Fibroblast of lung (primary cell): ENCODE results near the gene MAPKAPK2. TPM values are rescaled to one million over a fixed set of nuclear protein-coding genes. Genes with fewer than 3 reads are reported as not detected.
"Not testable (repeated sequence)": the region's sequence is repeated elsewhere in the genome, so short reads cannot be mapped to it uniquely, and the experiment has no call there.

Experiments used
- DNase-seq, 2 donors: peaks; one replicate each; pipeline versions ENCODE4 v3.0.0 to v3.0.0-alpha.2; 2010; ENCODE audit warnings: low read depth in 2 of 2
- H2AFZ ChIP-seq: 2 replicates; pipeline ENCODE4 v1.5.1; 2012; ENCODE audit warnings: low read length, control low read depth, inconsistent platforms
- H3K27ac ChIP-seq: 2 replicates; pipeline ENCODE4 v1.5.1; 2011; ENCODE audit warnings: low read length, control low read depth; ENCODE audit not compliant: insufficient read depth
- H3K27me3 ChIP-seq: 2 replicates; pipeline ENCODE4 v1.5.1; 2011; ENCODE audit warnings: mild to moderate bottlenecking, low read length; ENCODE audit not compliant: control insufficient read depth, insufficient read depth
- H3K36me3 ChIP-seq: 2 replicates; pipeline ENCODE4 v1.5.1; 2011; ENCODE audit warnings: low read length; ENCODE audit not compliant: control insufficient read depth, insufficient read depth
- H3K4me1 ChIP-seq: 2 replicates; pipeline ENCODE4 v1.5.1; 2011; ENCODE audit warnings: low read length; ENCODE audit not compliant: control insufficient read depth, insufficient read depth; ENCODE audit errors: extremely low read depth
- H3K4me2 ChIP-seq: 2 replicates; pipeline ENCODE4 v1.5.1; 2011; ENCODE audit warnings: low read length, control low read depth; ENCODE audit not compliant: insufficient read depth; ENCODE audit errors: extremely low read depth
- H3K4me3 ChIP-seq, 4 experiments: fragments of 200-600 bp in 1 of 4; sonication (generic) in 1 of 4; replicated peaks in 1 of 4; 2 replicates each; pipeline ENCODE4 v1.5.1; 2011 to 2016; ENCODE audit warnings: low read length in 4 of 4, low read depth in 3 of 4, mild to moderate bottlenecking in 3 of 4, control low read depth in 2 of 4, inconsistent platforms in 1 of 4, mixed read lengths in 1 of 4; ENCODE audit not compliant: insufficient read depth in 1 of 4; ENCODE audit errors: control extremely low read depth in 1 of 4
- H3K79me2 ChIP-seq: 2 replicates; pipeline ENCODE4 v1.5.1; 2012; ENCODE audit warnings: mild to moderate bottlenecking, low read length, inconsistent platforms; ENCODE audit not compliant: control insufficient read depth, insufficient read depth
- H3K9ac ChIP-seq: 2 replicates; pipeline ENCODE4 v1.5.1; 2011; ENCODE audit warnings: mild to moderate bottlenecking, low read length, control low read depth; ENCODE audit not compliant: insufficient read depth
- H3K9me3 ChIP-seq: 2 replicates; pipeline ENCODE4 v1.5.1; 2012; ENCODE audit warnings: low read depth, low read length; ENCODE audit not compliant: control insufficient read depth, insufficient read depth
- H4K20me1 ChIP-seq: 2 replicates; pipeline ENCODE4 v1.5.1; 2011; ENCODE audit warnings: low read length; ENCODE audit not compliant: control insufficient read depth, insufficient read depth; ENCODE audit errors: extremely low read depth
- EZH2 ChIP-seq: IDR thresholded peaks from 2 replicates; pipeline ENCODE4 v1.5.1; 2012; ENCODE audit warnings: low read length, control low read depth, mild to moderate bottlenecking; ENCODE audit errors: missing control alignments
- polyA plus RNA-seq, 2 donors: library from polyadenylated mRNA; depleted of rRNA in 1 of 2; stranded (reverse) in 1 of 2; unstranded in 1 of 2; fragments of >200 nt; gene quantifications; 2 replicates each; pipeline ENCODE4 v1.2.1, GENCODE V29; 2011 to 2012; ENCODE audit warnings: missing spikeins in 1 of 2
- total RNA-seq: library from RNA; depleted of rRNA; stranded (reverse); fragments of >200 nt; gene quantifications from 2 replicates; pipeline ENCODE4 v1.2.1, GENCODE V29; 2014
- TF ChIP-seq, protein P1 (sequence below), 2 donors: IDR thresholded peaks in 1 of 2; conservative IDR thresholded peaks in 1 of 2; 1 replicate in 1 of 2; 2 replicates in 1 of 2; pipeline ENCODE4 v1.5.1; 2011 to 2012; ENCODE audit warnings: low read length in 2 of 2, control low read depth in 1 of 2, inconsistent platforms in 1 of 2, low read depth in 1 of 2, mild to moderate bottlenecking in 1 of 2

MAPKAPK2 gene
- total and polyA plus RNA-seq, 2 donors (not counting 1 experiment from before 2014, with no cell fraction given) = 51.9 to 85.7 TPM

- H4K20me1 ChIP-seq = no peaks in the 10 kb centered on the region
- no peak for TF ChIP-seq EZH2
- TF ChIP-seq, protein P1, sequence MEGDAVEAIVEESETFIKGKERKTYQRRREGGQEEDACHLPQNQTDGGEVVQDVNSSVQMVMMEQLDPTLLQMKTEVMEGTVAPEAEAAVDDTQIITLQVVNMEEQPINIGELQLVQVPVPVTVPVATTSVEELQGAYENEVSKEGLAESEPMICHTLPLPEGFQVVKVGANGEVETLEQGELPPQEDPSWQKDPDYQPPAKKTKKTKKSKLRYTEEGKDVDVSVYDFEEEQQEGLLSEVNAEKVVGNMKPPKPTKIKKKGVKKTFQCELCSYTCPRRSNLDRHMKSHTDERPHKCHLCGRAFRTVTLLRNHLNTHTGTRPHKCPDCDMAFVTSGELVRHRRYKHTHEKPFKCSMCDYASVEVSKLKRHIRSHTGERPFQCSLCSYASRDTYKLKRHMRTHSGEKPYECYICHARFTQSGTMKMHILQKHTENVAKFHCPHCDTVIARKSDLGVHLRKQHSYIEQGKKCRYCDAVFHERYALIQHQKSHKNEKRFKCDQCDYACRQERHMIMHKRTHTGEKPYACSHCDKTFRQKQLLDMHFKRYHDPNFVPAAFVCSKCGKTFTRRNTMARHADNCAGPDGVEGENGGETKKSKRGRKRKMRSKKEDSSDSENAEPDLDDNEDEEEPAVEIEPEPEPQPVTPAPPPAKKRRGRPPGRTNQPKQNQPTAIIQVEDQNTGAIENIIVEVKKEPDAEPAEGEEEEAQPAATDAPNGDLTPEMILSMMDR (conservative IDR thresholded peaks at IDR 0.05 in 1 of 2, IDR thresholded peaks at IDR 0.05 in 1 of 2; ENCODE audit: low read depth in 1 of 2, low read length in 2 of 2) = no peak
- peaks cover 13% of the 10 kb centered on the region for H3K4me1 ChIP-seq
- peak overlapping the region; percentile 84 for H3K4me2 ChIP-seq
- no peak overlapping the region for H3K9ac ChIP-seq
- no peaks in the 10 kb centered on the region for H3K27me3 ChIP-seq
- H3K27ac ChIP-seq = peak overlapping the region; percentile 1
- no peak overlapping the region for H2AFZ ChIP-seq
- H3K9me3 ChIP-seq = no peaks in the 10 kb centered on the region
- peaks cover 18% of the 10 kb centered on the region for H3K79me2 ChIP-seq
- no peak for DNase-seq
- peak overlapping the region; percentile 79 to 94 (median 84) for H3K4me3 ChIP-seq
- no peaks in the 10 kb centered on the region for H3K36me3 ChIP-seq
Measured at GRCh38 chr1:206636671-206637070, 48.0 kb upstream of the MAPKAPK2 start.

GRCh38 chr1:206637605-206638004, 47.1 kb upstream of the MAPKAPK2 start:
- H3K36me3 ChIP-seq = no peaks in the 10 kb centered on the region
- H3K9ac ChIP-seq = no peak overlapping the region
- no peak for DNase-seq
- H3K27me3 ChIP-seq = no peaks in the 10 kb centered on the region
- no peaks in the 10 kb centered on the region for H3K9me3 ChIP-seq
- peaks cover 13% of the 10 kb centered on the region for H3K4me1 ChIP-seq
- H3K4me2 ChIP-seq = peak overlapping the region; percentile 5
- H3K79me2 ChIP-seq = peaks cover 18% of the 10 kb centered on the region
- peak overlapping the region in 2 of 4 experiments; percentile 87 to 94 for H3K4me3 ChIP-seq
- H4K20me1 ChIP-seq = no peaks in the 10 kb centered on the region
- no peak overlapping the region for H3K27ac ChIP-seq
- TF ChIP-seq EZH2 = no peak
- TF ChIP-seq, protein P1 (conservative IDR thresholded peaks at IDR 0.05 in 1 of 2, IDR thresholded peaks at IDR 0.05 in 1 of 2; ENCODE audit: low read depth in 1 of 2, low read length in 2 of 2) = no peak
- no peak overlapping the region for H2AFZ ChIP-seq

GRCh38 chr1:206642074-206642473, 42.6 kb upstream of the MAPKAPK2 start:
- H3K9ac ChIP-seq, H3K36me3 ChIP-seq: not testable (repeated sequence)

More at GRCh38 chr1:206642074-206642473, 42.6 kb upstream of the MAPKAPK2 start:
- H3K4me3 ChIP-seq, H3K27me3 ChIP-seq, DNase-seq, H3K4me1 ChIP-seq, H4K20me1 ChIP-seq, H3K79me2 ChIP-seq, H2AFZ ChIP-seq, H3K9me3 ChIP-seq, H3K4me2 ChIP-seq, H3K27ac ChIP-seq: not testable (repeated sequence)
